Renal cortical epithelial cell (primary cell): Measurements from ENCODE around the gene MSANTD2. TPM values are rescaled to one million over a fixed set of nuclear protein-coding genes. Genes with fewer than 3 reads are reported as not detected.

Experiments
- DNase-seq: peaks from one replicate; pipeline ENCODE4 v3.0.0-alpha.2; 2011; ENCODE audit warnings: low read depth
- total RNA-seq: library from RNA; depleted of rRNA; stranded (reverse); fragments of >200 nt; gene quantifications from 2 replicates; pipeline ENCODE4 v1.2.3, GENCODE V29; 2014

The MSANTD2 gene
- total RNA-seq, 1 donor from 2014 or later: 10.8 TPM

DNA sequence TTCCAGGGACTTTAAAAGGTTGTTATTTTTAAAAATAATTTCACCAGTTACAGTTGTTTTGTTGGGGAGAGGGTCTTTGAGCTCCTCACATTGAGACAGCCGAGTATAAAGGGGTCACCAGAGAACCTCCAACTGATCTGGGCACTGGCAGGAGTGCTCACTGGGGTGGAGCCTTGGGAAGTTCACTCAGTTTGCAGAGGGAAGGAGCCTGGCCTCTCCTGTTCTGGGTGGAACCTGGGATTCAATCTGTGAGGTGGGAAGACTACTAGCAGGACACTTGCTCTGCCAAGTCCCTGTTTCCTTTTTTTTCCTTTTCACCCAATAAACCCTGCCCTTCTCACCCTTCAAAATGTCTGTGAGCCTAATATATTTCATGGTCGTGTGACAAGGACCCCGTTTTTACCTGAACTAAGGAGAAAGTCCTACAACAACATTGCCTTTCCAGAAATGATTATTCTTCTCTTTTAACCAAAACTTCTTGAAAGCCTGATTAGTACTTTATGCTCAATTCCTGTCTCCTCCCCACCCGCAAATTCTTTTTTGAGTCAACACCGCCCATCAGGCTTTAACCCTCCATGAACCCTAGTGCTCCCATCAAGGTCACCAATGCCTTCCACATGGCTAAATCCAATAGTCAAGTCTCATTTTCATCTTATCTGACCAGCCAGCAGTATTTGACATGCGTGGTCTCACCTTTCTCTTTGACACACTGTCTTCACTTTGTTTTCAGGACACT lies 22.0 kb upstream of the MSANTD2 start:
- no peak for DNase-seq

DNA sequence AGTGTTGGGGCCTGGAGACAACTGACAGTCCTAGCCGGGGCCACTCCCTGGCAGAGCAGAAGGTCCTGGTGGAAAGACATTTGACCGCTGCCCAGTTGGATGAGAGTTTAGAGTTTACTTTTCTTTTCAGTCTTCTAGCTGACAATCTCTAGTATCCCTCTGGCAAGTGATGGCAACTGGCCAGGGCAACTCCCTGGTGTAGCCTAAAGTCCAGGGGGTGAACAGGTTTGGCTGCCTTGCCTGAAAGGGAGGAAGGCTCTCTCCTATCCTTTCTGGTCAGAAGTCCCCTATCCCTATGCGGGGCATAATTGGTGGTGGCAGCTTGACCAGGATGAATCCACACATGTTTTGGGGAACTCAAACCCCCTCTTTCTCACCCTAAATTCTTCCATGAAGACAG lies 16.8 kb upstream of the MSANTD2 start:
- DNase-seq: no peak

GRCh38 chr11:124814739-124815138 lies 14.5 kb upstream of the MSANTD2 start:
- no peak for DNase-seq

GRCh38 chr11:124812876-124813275 lies 12.7 kb upstream of the MSANTD2 start:
- DNase-seq: no peak

- no peak for DNase-seq
These were observed 11.4 kb upstream of the MSANTD2 start for GRCh38 chr11:124811399-124812125.

DNA sequence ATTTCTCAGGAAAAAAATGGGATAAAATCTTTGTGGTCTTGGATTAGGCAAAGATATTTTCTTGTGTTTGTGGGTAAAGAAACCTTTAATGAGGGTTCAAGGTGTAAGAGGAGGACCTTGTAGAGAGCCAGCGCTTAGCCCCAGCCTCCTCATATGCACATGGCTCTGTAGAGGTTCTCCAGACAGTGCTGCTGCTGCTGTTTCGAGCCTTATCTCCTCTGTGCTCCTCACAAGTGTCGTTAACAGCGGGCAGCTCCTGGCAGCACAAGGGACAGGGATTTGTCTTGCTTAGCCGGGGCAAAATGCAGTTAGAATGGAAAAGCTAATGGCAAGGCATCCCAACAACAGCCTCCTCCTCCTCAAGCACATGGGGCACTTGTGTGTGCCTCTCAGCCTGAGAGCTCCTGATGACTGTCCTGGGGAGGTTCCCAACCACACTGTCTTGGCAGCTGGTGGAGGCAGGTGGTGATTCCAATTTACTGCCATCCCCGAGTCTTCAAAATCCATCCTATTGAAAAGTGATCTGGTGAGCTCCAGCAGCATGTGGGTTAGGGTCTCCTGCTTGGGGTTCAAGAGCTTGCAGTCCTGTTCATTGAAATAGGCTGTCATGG lies 7.6 kb upstream of the MSANTD2 start:
- no peak for DNase-seq

GRCh38 chr11:124807201-124807600 lies 7.0 kb upstream of the MSANTD2 start:
- DNase-seq: no peak

DNA sequence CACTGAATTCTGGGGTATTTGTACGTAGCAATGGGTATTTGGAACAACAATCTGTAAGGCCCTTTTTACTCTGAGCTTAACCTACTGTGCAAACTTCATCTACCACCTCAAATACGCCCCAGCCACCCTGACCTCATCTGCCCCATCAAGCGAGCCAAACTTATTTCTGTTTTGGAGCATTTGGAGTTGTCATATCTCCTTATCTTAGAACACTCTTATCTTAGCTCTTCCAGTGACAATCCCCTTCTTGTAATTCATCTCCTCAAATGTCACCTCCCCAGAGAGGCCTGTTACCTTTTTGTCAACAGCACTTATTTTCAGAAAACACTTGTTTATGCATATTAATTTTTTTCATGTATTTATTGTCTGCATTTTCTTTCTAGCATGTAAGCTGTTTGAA lies 4.7 kb upstream of the MSANTD2 start:
- DNase-seq: no peak

GRCh38 chr11:124801636-124802312 lies 1.6 kb upstream of the MSANTD2 start:
- DNase-seq: peak; percentile 7

GRCh38 chr11:124801014-124801413 lies 808 bp upstream of the MSANTD2 start:
- peak; percentile 64 for DNase-seq

DNA sequence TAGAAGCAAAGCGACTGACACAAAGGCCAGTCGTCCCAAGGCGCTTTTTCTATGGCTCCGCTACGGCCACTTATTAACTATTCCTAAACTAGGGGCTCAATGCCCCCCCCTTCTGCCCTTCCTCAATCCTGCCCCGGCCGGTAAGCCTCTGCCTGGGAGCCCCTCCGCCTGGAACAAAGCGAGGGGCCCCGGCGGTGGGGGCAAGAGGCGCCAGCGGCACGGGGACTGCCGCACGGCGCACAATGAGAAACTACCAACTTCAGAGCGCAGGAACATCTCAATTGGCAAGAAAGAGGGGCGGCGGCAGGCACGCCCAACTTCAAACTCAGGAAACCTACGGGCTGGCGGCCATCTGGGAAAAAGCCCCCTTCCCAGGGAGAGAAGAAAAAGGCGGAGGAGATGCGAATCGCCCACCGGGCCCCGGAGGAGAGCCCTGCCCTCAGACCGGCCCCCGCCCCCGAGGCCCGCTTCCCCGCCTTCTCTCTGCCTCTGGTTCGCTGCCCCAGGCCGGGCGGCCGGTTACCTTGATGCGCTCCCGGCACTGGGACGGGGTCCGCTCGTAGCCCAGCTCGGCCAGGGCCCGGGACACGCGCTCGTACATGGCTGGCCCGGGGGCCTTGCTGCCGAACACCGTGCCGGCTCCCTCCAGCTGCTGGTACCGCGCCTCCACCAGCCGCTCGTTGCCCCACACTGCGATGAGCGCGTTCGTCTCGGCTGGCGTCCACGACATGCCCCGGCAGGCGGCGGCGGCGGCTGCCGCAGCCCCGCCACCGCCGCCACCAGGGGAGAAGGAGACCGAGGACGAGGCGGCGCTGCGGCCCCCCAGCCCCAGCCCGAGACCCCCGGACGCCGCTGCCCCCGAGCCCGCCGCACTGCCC lies 619 bp downstream of the MSANTD2 start:
- no peak for DNase-seq

DNA sequence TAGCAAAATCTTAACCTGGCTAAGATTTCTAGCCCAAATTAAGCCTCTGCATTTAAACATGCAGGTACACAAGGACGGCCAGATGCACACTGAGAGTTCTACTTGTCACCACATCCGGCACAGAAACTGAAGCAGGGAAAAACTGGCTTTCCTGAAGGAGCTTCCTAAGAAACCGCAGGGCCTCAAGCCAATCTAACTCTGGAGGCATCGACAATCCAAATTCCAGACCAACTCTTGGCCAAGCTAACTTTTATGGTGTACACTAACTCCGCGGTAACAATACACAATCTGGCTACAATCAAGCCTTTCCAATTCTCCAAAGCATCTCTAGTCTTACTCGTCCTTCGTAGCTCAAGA lies 1.2 kb downstream of the MSANTD2 start:
- peak; percentile 65 for DNase-seq

DNA sequence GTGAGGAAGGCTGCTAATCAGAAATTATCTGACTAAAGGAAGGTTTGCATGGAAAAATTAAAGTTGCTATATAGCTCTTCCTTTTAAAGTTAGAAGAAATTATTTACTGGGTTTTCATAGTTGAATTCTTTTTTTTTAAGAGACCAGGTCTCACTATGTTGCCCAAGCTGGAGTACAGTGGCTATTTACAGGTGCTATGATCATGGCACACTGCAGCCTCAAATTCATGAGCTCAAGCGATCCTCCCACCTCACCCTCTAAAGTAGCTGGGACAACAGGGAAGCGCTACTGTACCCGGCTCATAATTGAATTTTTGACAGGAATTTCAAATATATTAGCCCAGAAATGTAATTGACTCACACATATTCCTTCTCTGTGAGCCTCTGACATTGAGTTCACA lies 3.9 kb downstream of the MSANTD2 start:
- DNase-seq: no peak

GRCh38 chr11:124793466-124794278 lies 6.5 kb downstream of the MSANTD2 start:
- DNase-seq: peak; percentile 65

GRCh38 chr11:124791626-124792341 lies 8.4 kb downstream of the MSANTD2 start:
- no peak for DNase-seq

DNA sequence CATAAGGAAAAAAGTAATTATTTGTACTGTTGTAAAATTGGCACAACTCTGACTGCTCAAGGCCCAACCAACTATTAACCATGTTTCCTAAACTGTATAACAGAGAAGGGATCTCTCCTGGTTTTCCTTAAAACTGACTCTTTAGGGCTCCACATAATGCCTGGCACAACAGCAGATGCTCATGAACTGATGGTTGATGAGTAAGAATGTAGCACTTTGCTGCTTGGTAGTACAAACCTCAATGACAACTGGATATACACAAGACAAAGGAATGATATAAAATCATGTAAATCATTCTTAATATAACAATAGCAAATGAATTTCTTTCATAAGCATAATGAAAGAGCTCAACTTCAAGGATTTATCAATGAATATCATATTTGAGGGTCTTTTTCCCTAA lies 11.7 kb downstream of the MSANTD2 start:
- peak; percentile 8 for DNase-seq

DNA sequence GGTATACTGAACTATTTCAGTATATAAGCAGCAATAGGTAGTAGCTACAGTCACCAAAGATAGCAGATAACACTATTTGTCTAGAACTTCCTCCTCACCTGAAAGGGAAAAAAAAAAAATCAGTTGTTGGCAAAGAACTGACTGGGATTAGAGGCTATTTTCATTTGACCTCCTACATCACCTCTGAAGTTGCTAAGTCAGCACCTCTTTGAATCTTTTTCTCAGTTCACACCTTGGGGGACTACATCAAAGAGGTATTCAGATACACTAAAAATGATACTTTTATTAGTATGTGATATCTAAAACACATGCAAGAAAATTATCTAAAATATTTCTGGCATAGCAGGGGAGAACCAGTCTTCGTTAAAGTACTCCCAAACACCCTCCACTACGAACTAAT lies 16.2 kb downstream of the MSANTD2 start:
- no peak for DNase-seq

- no peak for DNase-seq
These were observed 17.2 kb downstream of the MSANTD2 start for GRCh38 chr11:124783002-124783401.

DNA sequence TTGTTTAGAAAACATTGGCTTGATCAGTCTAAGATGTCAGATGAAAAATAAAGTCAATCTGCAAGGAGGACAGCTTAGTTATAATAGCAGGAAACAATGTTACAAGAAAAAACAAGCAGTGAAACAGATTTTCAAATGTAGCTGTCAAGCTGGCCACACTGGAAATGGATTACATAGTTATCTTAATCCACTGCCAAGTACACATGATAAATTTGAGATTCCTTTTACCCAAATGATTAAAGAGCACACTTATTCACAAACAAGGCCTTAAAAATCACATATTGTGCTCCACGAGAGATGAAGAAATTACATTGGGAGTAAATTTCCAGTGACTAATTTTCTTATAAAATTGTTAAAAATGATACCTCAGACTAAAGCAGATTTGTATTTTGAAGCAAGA lies 20.6 kb downstream of the MSANTD2 start:
- no peak for DNase-seq

GRCh38 chr11:124778281-124778680 lies 21.9 kb downstream of the MSANTD2 start:
- peak; percentile 16 for DNase-seq
